Measurements from ENCODE around the gene CCDC171.

CCDC171 gene

DNA sequence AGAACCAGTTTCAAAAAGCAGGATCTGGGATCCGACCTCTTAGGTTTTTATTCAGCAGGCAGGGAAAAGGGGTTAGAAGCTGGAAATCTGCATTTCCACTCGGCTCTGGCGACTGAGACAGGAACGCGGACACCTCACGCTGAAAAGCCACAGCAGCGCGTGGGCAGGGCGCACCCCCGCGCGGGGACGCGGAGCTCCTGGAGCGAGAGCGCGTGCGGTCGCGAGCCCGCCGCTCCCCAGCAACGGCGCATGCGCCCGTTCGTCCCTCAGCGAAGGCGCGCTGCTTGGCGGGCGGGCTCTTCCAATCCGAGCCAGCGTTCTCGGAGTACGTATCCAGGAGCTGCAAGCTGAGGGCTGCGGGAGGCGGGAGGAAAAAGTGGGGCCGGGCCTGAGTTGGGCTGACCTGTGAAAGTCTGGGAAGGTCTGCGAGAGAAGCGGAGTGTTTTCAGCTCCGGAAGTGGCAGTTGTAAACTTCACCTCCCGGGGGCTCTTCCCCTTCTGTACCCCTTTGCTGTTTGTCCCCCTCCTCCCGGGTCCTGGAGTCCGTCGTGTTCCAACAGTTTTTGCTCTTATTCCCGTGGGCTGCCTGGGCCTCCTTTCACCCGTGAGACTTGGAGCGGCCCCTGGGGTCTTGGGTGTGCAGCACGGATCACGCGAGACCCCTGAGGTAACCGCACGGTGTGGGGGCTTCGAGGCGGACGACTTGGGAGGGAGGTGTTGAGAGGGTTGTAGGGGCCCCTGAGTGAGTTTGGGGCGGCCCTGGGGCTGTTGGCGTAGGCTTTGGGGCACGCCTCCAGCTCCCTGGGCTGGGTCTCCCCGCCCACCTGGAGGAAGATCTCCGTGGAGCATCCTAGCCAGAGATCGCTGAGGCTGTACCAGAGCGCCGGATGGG, at the start of gene CCDC171:
CCDC171 (plus strand) TSS at position 408 of the 892 bp plus-strand sequence. CDS start 11,046 bp downstream, outside the sequence.
- Histone ChIP-seq H4K20me1 (ENCODE audit: insufficient read depth, low read length) (no peaks in the 10 kb centered on the region), H3K9me3 (ENCODE audit: insufficient read depth, low read length) (no peaks in the 10 kb centered on the region), H2AFZ (ENCODE audit: low read depth, low read length) (peak within 1 kb of the TSS; percentile 97), H3K27me3 (ENCODE audit: low read depth, low read length) (peaks cover 8% of the 10 kb centered on the region; the same call in 1 of the 2 replicates), H3K36me3 (replicated peaks; ENCODE audit: low read depth, low read length) (no peaks in the 10 kb centered on the region), H3K4me3 (ENCODE audit: low read length) (peak within 1 kb of the TSS; percentile 98), H3K4me2 (ENCODE audit: low read length) (peak within 1 kb of the TSS; percentile 100), H3K27ac (ENCODE audit: low read length) (peak within 1 kb of the TSS; percentile 36), H3K79me2 (ENCODE audit: low read length) (no peaks in the 10 kb centered on the region), H3K9ac (ENCODE audit: low read length) (peak within 1 kb of the TSS; percentile 89), H3K4me1 (ENCODE audit: low read length) (peaks cover 10% of the 10 kb centered on the region)
- TF ChIP-seq, protein P1, sequence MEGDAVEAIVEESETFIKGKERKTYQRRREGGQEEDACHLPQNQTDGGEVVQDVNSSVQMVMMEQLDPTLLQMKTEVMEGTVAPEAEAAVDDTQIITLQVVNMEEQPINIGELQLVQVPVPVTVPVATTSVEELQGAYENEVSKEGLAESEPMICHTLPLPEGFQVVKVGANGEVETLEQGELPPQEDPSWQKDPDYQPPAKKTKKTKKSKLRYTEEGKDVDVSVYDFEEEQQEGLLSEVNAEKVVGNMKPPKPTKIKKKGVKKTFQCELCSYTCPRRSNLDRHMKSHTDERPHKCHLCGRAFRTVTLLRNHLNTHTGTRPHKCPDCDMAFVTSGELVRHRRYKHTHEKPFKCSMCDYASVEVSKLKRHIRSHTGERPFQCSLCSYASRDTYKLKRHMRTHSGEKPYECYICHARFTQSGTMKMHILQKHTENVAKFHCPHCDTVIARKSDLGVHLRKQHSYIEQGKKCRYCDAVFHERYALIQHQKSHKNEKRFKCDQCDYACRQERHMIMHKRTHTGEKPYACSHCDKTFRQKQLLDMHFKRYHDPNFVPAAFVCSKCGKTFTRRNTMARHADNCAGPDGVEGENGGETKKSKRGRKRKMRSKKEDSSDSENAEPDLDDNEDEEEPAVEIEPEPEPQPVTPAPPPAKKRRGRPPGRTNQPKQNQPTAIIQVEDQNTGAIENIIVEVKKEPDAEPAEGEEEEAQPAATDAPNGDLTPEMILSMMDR (IDR thresholded peaks at IDR 0.05; ENCODE audit: low read depth, low read length): no peak
- no peak for TF ChIP-seq EZH2phosphoT487 (IDR thresholded peaks at IDR 0.05; ENCODE audit: low read depth)

DNA sequence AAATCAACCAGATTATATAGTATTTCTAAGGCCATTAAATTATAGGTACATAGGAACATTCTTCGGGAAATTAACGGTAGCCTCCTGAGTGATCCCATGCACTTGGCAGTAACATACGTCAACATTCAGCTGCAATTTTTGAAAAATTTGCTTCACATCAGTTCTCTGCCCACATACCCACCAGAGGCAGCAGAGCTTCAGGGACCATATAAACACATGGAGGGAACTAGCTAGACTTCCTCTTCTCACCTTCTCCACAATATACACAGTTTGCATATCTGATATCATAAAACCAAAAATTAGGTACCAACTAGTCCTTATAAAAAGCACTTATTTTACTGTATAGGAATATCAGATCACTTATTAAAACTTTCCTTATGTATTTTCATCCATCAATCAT, 46.9 kb upstream of the CCDC171 start:
- peaks cover 56% of the 10 kb centered on the region for H3K79me2 ChIP-seq (ENCODE audit: low read length)
- no peaks in the 10 kb centered on the region for H3K9me3 ChIP-seq (ENCODE audit: insufficient read depth, low read length)
- no peak for TF ChIP-seq EZH2phosphoT487 (IDR thresholded peaks at IDR 0.05; ENCODE audit: low read depth)
- TF ChIP-seq, protein P1 (IDR thresholded peaks at IDR 0.05; ENCODE audit: low read depth, low read length): 0 out of 2 replicates have a peak, but pooled peaks have one; percentile 5
- H3K4me2 ChIP-seq (ENCODE audit: low read length): no peak overlapping the region
- H3K4me1 ChIP-seq (ENCODE audit: low read length): peaks cover 8% of the 10 kb centered on the region
- H3K27ac ChIP-seq (ENCODE audit: low read length): no peak overlapping the region
- peaks cover 38% of the 10 kb centered on the region for H4K20me1 ChIP-seq (ENCODE audit: insufficient read depth, low read length)
- no peak overlapping the region for H3K4me3 ChIP-seq (ENCODE audit: low read length)
- no peaks in the 10 kb centered on the region for H3K27me3 ChIP-seq (ENCODE audit: low read depth, low read length)
- H2AFZ ChIP-seq (ENCODE audit: low read depth, low read length): no peak overlapping the region
- no peak overlapping the region for H3K9ac ChIP-seq (ENCODE audit: low read length)
- peaks cover 46% of the 10 kb centered on the region for H3K36me3 ChIP-seq (replicated peaks; ENCODE audit: low read depth, low read length)

DNA sequence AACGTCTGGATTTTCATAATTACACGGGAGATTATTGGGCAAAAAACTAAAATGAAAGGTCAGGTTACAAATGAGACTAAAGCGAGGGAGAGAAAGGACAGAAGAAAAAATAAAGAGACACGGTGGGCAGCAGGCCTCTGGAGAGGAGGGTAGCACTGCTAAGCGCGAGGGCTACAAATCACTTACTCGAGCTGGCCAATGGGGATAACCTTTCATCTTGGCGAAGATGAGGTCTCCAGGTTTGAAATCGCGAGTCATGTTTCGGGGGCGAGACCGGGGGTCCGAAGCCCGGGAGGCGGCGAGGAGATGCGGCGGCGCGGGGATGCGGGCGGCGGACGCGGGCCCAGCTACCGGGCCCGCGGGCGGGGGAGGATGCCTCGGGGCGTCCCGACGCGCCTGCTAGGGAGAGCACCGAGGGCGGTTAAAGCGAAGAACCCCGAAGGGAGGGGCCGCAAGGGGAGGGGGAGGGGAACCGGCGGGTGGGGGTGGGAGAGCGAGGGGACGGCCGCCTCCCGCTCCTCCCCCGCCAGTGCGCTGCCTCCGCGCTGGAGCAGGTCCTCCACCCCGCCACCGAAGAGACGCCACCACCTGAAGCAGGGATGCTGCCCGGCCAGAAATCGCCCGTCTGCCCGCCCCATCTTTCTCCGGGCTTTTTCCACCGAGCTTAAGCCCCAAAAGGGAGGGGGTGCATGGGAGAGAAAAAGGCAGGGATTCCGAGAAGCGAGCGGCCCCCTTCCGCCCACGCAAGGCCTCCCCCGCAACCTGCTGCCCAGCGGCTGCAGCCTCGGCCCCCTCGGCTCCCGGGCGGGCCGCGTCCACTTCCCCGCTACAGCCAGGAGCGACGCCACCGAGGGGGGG, 42.7 kb upstream of the CCDC171 start:
- Histone ChIP-seq H3K9ac (ENCODE audit: low read length) (peak overlapping the region; percentile 97), H3K4me3 (ENCODE audit: low read length) (peak overlapping the region; percentile 99), H3K36me3 (replicated peaks; ENCODE audit: low read depth, low read length) (peaks cover 37% of the 10 kb centered on the region), H3K4me1 (ENCODE audit: low read length) (peaks cover 21% of the 10 kb centered on the region), H4K20me1 (ENCODE audit: insufficient read depth, low read length) (peaks cover 32% of the 10 kb centered on the region), H2AFZ (ENCODE audit: low read depth, low read length) (peak overlapping the region; percentile 97), H3K27me3 (ENCODE audit: low read depth, low read length) (no peaks in the 10 kb centered on the region), H3K79me2 (ENCODE audit: low read length) (peaks cover 33% of the 10 kb centered on the region), H3K27ac (ENCODE audit: low read length) (peak overlapping the region; percentile 78), H3K9me3 (ENCODE audit: insufficient read depth, low read length) (no peaks in the 10 kb centered on the region), H3K4me2 (ENCODE audit: low read length) (peak overlapping the region; percentile 85)
- TF ChIP-seq, protein P1 (IDR thresholded peaks at IDR 0.05; ENCODE audit: low read depth, low read length): no peak
- TF ChIP-seq EZH2phosphoT487 (IDR thresholded peaks at IDR 0.05; ENCODE audit: low read depth): no peak
